ENCODE results near the gene WDR46. TPM values are rescaled to one million over a fixed set of nuclear protein-coding genes. Genes with fewer than 3 reads are reported as not detected.
A peak's percentile ranks its signal among the peaks of the same experiment; 100 is the strongest.

WDR46 gene
- total and polyA plus RNA-seq, 2 of the 13 experiments (the other 11 are each of a cell fraction or from before 2014, with no cell fraction given): 47.4 to 105 TPM

GRCh38 chr6:33313709-33314514 lies 24.9 kb upstream of the WDR46 start, which contains the start of gene TAPBP (continued):
- TF ChIP-seq ZNF552 (CRISPR knock-in tag; IDR thresholded peaks at IDR 0.05; ENCODE audit: borderline replicate concordance) (peak; percentile 45; the same call in 1 of the 2 replicates), ZNF850 (CRISPR knock-in tag; conservative IDR thresholded peaks at IDR 0.05) (no peak), ZNF543 (CRISPR knock-in tag; IDR thresholded peaks at IDR 0.05) (no peak), NFRKB (IDR thresholded peaks at IDR 0.05) (no peak), ZNF280B (CRISPR knock-in tag; IDR thresholded peaks at IDR 0.05; ENCODE audit: borderline replicate concordance) (peak; percentile 92), SMYD3 (CRISPR knock-in tag; IDR thresholded peaks at IDR 0.05) (no peak), E2F5 (CRISPR knock-in tag; conservative IDR thresholded peaks at IDR 0.05) (peak; percentile 60; the same call in 1 of the 2 replicates), MZF1 (CRISPR knock-in tag; IDR thresholded peaks at IDR 0.05; ENCODE audit: borderline replicate concordance) (0 out of 2 replicates have a peak, but pooled peaks have one; percentile 55), ZNF773 (CRISPR knock-in tag; IDR thresholded peaks at IDR 0.05; ENCODE audit: borderline replicate concordance) (peak; percentile 49; the same call in 1 of the 2 replicates), PAXIP1 (CRISPR knock-in tag; conservative IDR thresholded peaks at IDR 0.05) (0 out of 2 replicates have a peak, but pooled peaks have one; percentile 20), MEIS1 (CRISPR knock-in tag; IDR thresholded peaks at IDR 0.05; ENCODE audit: borderline replicate concordance) (0 out of 2 replicates have a peak, but pooled peaks have one; percentile 67), CC2D1A (CRISPR knock-in tag; IDR thresholded peaks at IDR 0.05) (0 out of 2 replicates have a peak, but pooled peaks have one; percentile 71), PLSCR1 (CRISPR knock-in tag; IDR thresholded peaks at IDR 0.05; ENCODE audit: borderline replicate concordance) (no peak), ASH2L (IDR thresholded peaks at IDR 0.05; ENCODE audit: insufficient read length, low read depth, low read length) (peak; percentile 86), MXD4 (CRISPR knock-in tag; IDR thresholded peaks at IDR 0.05) (0 out of 2 replicates have a peak, but pooled peaks have one; percentile 49), ETV6 (CRISPR knock-in tag; conservative IDR thresholded peaks at IDR 0.05) (peak; percentile 38; the same call in 1 of the 2 replicates), ZNF451 (CRISPR knock-in tag; IDR thresholded peaks at IDR 0.05) (peak; percentile 51; the same call in 1 of the 2 replicates), KAT2B (IDR thresholded peaks at IDR 0.05; ENCODE audit: borderline replicate concordance, low read depth, low read length) (no peak), PPARG (CRISPR knock-in tag; conservative IDR thresholded peaks at IDR 0.05) (no peak), ZNF510 (CRISPR knock-in tag; IDR thresholded peaks at IDR 0.05; ENCODE audit: low read depth) (no peak), SIN3B (IDR thresholded peaks at IDR 0.05; ENCODE audit: low read length) (no peak; the same call in 1 of the 2 replicates), ZFP62 (CRISPR knock-in tag; IDR thresholded peaks at IDR 0.05) (no peak)
